Transverse colon (tissue), 3 donors: ENCODE results near the gene CENPF.
"Not testable (repeated sequence)": the region's sequence is repeated elsewhere in the genome, so short reads cannot be mapped to it uniquely, and the experiment has no call there.

Experiments
- POLR2A ChIP-seq: fragments of 450-650 bp; IDR thresholded peaks from one replicate; pipeline ENCODE4 v1.6.1; 2016; ENCODE audit warnings: antibody characterized with exemption, mild to moderate bottlenecking, moderate library complexity
- TF ChIP-seq, protein P1 (sequence below), 5 experiments: fragments of 200-600 bp in 3 of 5; fragments of 450-650 bp in 2 of 5; sonication (generic) in 3 of 5; IDR thresholded peaks; 1 replicate in 2 of 5; 2 replicates in 3 of 5; pipeline ENCODE4 v1.5.1; 2016 to 2017; ENCODE audit warnings: antibody characterized with exemption in 5 of 5, inconsistent platforms in 3 of 5, mild to moderate bottlenecking in 2 of 5, moderate library complexity in 1 of 5

DNA sequence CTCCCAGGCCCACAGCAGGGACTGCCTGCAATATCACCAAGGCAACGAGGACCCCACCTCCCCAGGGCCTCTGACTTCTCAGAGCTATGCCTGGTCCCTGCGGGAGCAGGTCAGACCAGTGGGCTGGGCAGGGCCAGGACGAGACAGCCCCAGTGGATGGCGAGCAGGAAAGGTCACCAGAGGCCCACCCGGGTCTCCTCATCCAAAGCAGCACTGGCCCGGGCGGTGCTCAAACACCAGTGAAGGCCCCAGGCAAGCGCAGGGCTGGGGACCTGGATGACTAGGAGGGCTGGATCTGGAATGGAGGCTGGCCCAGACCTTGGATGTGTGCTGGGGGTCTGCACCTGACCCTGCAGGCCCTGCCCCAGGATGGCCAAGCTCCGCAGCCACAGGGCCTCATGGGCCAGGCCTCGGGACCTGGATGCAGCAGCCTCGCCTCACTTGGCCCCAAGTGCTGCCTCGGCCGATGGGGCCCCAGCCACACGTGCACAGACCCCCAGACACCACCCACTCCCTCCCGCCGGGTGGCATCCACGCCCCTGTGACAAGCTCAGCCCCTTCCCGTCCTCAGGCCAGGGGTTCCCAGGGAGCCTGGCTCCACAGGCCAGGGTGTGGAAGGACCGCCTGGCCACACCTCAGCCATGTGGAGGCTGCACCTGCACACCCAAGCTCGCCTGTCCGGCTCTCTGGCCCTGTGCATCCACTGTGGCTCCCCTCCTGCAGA, 4.7 kb downstream of the CENPF start:
- TF ChIP-seq, protein P1, sequence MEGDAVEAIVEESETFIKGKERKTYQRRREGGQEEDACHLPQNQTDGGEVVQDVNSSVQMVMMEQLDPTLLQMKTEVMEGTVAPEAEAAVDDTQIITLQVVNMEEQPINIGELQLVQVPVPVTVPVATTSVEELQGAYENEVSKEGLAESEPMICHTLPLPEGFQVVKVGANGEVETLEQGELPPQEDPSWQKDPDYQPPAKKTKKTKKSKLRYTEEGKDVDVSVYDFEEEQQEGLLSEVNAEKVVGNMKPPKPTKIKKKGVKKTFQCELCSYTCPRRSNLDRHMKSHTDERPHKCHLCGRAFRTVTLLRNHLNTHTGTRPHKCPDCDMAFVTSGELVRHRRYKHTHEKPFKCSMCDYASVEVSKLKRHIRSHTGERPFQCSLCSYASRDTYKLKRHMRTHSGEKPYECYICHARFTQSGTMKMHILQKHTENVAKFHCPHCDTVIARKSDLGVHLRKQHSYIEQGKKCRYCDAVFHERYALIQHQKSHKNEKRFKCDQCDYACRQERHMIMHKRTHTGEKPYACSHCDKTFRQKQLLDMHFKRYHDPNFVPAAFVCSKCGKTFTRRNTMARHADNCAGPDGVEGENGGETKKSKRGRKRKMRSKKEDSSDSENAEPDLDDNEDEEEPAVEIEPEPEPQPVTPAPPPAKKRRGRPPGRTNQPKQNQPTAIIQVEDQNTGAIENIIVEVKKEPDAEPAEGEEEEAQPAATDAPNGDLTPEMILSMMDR (IDR thresholded peaks at IDR 0.05), result not testable (repeated sequence)
- TF ChIP-seq POLR2A, result not testable (repeated sequence)
